NCI-H187 treated with DMSO at 0.1 percent for 48 hours (cell line): ENCODE measurements around the gene CCDC146.
"Not testable (repeated sequence)": the region's sequence is repeated elsewhere in the genome, so short reads cannot be mapped to it uniquely, and the experiment has no call there.

Experiments
- DNase-seq: peaks from one replicate; lab custom pipeline; 2025; lab: John Stamatoyannopoulos, UW

The CCDC146 gene

GRCh38 chr7:77202481-77202976 is 80.1 kb downstream of the CCDC146 start:
- DNase-seq: no peak

- no peak for DNase-seq
Observed at GRCh38 chr7:77205706-77206105, 83.3 kb downstream of the CCDC146 start.

GRCh38 chr7:77208416-77208815 is 86.0 kb downstream of the CCDC146 start:
- no peak for DNase-seq

GRCh38 chr7:77209479-77210139 is 87.2 kb downstream of the CCDC146 start:
- no peak for DNase-seq

- no peak for DNase-seq
Observed at GRCh38 chr7:77216181-77216845, 93.9 kb downstream of the CCDC146 start.

- no peak for DNase-seq
Observed at GRCh38 chr7:77217474-77218185, 95.2 kb downstream of the CCDC146 start.

- not testable (repeated sequence) for DNase-seq
Observed at GRCh38 chr7:77219701-77220331, 97.4 kb downstream of the CCDC146 start.

GRCh38 chr7:77222065-77222464 is 99.7 kb downstream of the CCDC146 start:
- no peak for DNase-seq

GRCh38 chr7:77222819-77223218 is 100.4 kb downstream of the CCDC146 start:
- DNase-seq: no peak

GRCh38 chr7:77223261-77223660 is 100.8 kb downstream of the CCDC146 start:
- DNase-seq: no peak

GRCh38 chr7:77226357-77226839 is 104.0 kb downstream of the CCDC146 start:
- DNase-seq: no peak

- DNase-seq: not testable (repeated sequence)
Observed at GRCh38 chr7:77228795-77229194, 106.4 kb downstream of the CCDC146 start.

- DNase-seq: no peak
Observed at GRCh38 chr7:77232467-77232866, 110.1 kb downstream of the CCDC146 start.

GRCh38 chr7:77235276-77235675 is 112.9 kb downstream of the CCDC146 start:
- no peak for DNase-seq

GRCh38 chr7:77238703-77239136 is 116.3 kb downstream of the CCDC146 start:
- DNase-seq: no peak

GRCh38 chr7:77239471-77239870 is 117.1 kb downstream of the CCDC146 start:
- DNase-seq: no peak

- DNase-seq: no peak
Observed at GRCh38 chr7:77242068-77242467, 119.7 kb downstream of the CCDC146 start.

- DNase-seq: no peak
Observed at GRCh38 chr7:77242554-77242953, 120.1 kb downstream of the CCDC146 start.

- DNase-seq: no peak
Observed at GRCh38 chr7:77244222-77244934, 122.0 kb downstream of the CCDC146 start.

GRCh38 chr7:77245015-77245755 is 122.8 kb downstream of the CCDC146 start:
- DNase-seq: no peak
